Measurements from ENCODE around the gene SRGAP1.

DNA sequence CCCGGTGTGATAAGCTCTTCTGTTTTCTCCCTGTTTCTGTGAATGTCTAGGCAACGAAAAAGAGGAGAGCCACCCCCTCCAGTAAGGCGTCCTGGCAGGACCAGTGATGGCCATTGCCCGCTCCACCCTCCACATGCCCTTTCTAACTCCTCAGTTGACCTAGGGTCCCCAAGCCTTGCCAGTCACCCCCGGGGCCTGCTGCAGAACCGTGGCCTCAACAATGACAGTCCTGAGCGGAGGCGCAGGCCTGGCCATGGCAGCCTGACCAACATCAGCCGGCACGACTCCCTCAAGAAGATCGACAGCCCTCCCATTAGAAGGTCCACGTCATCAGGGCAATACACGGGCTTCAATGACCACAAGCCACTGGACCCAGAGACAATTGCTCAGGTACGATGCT lies 283.3 kb downstream of the SRGAP1 start:
- TF ChIP-seq POLR2A (IDR thresholded peaks at IDR 0.05; ENCODE audit: low read depth, low read length) = no peak
- no peak for TF ChIP-seq POLR2AphosphoS5 (IDR thresholded peaks at IDR 0.05; ENCODE audit: low read depth, low read length)
- no peak for TF ChIP-seq TAF1 (IDR thresholded peaks at IDR 0.05; ENCODE audit: borderline replicate concordance, low read depth, low read length)
